G401.6 (cell line): ENCODE results near the gene SEC14L2.
"Not testable (repeated sequence)": the region's sequence is repeated elsewhere in the genome, so short reads cannot be mapped to it uniquely, and the experiment has no call there.

Experiments
- FAIRE-seq: peaks from 2 replicates; lab custom pipeline; 2012; peaks lifted over from hg19 to GRCh38; lab: Jason Lieb, UNC

Gene SEC14L2

DNA sequence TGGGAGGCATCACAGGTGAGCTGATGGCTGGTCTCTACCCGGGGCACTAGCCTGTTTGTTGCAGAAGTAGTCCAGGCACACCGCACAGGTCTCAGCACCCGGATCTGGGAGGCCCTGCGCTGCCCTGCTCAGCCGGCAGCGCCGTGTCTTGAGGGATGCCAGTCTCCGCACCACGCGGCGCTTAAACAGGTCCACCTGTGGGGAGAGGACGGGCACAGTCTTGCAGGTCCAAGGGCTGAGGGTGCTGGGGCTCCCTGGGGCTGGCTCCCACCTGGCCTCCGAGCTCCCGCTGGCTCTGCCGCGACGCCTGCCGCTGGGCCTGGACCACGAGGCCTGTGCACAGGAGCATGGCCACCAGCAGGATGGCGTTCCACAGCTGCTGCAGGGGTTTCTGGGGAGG, 16.8 kb upstream of the SEC14L2 start:
- no peak for FAIRE-seq

DNA sequence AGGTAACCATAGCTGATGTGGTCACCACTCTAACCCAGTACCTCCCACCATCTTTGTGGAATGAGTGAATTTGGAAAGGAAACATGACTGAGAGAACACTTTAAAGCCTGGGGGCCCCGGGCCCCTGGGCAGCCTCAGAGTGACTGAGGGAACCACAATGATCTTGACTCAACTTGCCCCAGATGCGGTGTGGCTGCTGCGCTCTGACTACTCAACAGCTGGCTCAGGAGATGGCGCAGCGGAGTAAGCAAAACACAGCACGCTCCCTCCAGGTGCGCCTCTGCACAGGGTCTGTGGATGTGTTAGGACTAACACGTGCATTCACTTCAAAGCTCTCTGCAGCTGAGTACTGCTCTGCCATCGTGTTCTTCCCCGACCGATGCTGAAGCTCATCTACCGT, 15.6 kb upstream of the SEC14L2 start:
- no peak for FAIRE-seq

- FAIRE-seq = no peak
These were observed 14.5 kb upstream of the SEC14L2 start for GRCh38 chr22:30382340-30382739.

DNA sequence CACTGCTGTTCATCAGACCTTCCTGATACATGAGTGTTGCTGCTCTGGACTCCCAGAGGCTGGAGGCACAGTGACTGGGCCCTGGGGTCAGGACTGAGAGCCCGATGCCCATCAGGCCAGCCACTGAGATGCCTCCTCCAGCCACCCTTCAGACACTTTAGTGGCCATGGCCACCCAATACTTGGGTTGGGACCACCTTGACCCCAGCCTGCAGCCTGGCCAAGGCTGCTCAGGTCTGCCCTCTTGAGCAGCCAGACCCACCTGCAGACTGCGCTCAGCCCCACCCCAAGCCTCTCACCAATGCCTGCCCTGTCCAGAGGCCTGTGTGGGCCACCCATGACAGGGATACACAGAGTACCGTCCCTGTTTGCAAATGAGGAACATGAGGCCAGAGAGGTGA, 13.8 kb upstream of the SEC14L2 start:
- no peak for FAIRE-seq

DNA sequence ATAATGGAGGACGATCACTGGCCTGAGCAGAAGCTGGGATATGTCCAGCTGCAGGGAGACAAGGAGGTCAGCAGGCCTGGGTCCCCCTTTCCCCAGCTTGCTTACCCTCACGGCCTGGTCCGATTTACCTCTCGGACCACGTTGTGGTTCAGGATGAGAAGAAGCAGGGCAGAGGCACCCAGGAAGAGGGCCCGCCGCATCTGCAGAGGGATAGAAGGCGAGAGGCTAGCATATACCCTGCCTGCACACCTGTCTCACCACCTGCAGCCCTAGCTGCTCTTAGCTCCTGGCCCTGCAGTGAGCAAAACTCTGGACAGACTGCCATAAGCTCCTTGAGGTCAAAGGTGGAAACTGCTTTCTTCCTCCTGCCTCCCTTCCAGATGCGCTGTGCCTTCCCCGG, 10.9 kb upstream of the SEC14L2 start:
- no peak for FAIRE-seq

- no peak for FAIRE-seq
These were observed 10.2 kb upstream of the SEC14L2 start for GRCh38 chr22:30386608-30386959.

- FAIRE-seq = no peak
These were observed 9.6 kb upstream of the SEC14L2 start, which contains the start of gene RNF215 for GRCh38 chr22:30386960-30387827. TSS of gene RNF215 (minus strand) at chr22:30387411. CDS start at chr22:30387313, 98 bp downstream.

DNA sequence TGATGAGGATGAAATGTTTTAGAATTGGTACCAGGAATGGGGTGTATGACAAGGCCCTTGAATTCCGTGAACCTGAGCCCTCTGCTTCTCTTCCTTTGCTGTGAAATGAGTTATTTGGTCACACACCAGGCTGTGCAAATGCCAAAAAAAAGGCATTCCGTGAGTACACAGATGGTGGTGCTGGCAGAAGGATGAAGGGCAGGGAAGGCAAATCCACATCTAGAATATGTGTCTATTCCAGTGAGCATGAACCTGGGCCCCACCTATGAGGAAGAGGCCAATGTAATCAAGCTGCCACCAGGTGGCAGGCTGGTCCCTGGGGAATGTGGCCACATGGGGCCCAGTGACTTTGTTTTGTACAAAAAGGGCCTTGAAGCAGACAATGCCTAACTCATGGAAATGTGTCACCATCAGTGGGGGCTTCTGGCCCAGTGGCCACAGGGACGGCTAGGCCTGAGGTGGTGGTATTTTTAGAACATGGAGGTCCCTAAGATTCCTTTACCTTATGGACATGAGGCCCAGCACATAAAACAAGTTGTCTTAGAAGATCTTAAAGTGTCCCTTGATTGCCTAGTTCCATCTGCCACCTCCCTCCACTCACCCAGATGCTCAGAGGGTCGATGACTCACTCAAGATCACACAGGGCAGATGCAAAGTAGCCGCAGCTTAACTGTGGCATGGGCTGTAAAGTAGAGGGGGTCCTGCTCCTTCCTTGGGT, 5.7 kb upstream of the SEC14L2 start:
- peak; percentile 46 for FAIRE-seq

GRCh38 chr22:30392661-30393321, 4.0 kb upstream of the SEC14L2 start:
- no peak for FAIRE-seq

- FAIRE-seq = no peak
These were observed 3.5 kb upstream of the SEC14L2 start for GRCh38 chr22:30393322-30393680.

GRCh38 chr22:30393885-30394284, 2.9 kb upstream of the SEC14L2 start:
- FAIRE-seq = no peak

GRCh38 chr22:30397656-30398635, 1.1 kb downstream of the SEC14L2 start:
- FAIRE-seq = no peak

GRCh38 chr22:30398685-30399680, 2.2 kb downstream of the SEC14L2 start:
- no peak for FAIRE-seq

DNA sequence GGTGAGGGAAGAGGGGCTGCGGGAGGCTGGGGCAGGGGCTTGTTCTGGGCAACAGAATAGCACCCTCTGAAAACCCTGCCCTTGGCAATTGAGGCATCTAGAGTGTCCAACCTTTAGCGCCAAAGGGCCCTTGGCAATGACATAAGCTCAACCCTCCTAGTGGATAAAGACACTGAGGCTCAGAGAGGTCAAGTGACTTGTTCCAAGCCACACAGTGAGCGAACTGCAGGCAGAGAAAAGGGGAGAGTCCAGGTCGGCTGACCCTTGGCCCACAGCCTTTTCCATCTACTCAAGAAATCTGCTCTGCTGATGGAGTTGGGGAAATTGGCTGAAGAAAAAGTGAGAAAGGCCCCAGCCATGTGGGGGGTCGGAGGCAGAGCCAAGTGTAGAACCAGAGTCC, 2.9 kb downstream of the SEC14L2 start:
- no peak for FAIRE-seq

GRCh38 chr22:30400159-30400558, 3.3 kb downstream of the SEC14L2 start:
- FAIRE-seq = no peak

GRCh38 chr22:30401024-30401423, 4.2 kb downstream of the SEC14L2 start:
- FAIRE-seq = not testable (repeated sequence)

- FAIRE-seq = no peak
These were observed 5.4 kb downstream of the SEC14L2 start for GRCh38 chr22:30402028-30402765.

DNA sequence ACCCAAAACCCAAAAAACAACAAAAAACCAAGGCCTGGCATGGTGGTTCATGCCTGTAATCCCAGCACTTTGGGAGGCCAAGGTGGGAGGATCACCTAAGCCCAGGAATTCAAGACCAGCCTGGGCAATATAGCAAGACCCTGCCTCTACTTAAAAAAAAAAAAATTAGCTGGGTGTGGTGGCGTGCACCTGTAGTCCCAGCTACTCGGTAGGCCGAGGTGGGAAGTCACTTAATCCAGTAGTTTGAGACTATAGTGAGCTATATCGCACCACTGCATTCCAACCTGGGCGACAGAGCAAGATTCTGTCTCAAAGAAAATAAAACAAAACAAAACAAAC, 5.9 kb downstream of the SEC14L2 start:
- not testable (repeated sequence) for FAIRE-seq

GRCh38 chr22:30404307-30404706, 7.5 kb downstream of the SEC14L2 start:
- FAIRE-seq = no peak

DNA sequence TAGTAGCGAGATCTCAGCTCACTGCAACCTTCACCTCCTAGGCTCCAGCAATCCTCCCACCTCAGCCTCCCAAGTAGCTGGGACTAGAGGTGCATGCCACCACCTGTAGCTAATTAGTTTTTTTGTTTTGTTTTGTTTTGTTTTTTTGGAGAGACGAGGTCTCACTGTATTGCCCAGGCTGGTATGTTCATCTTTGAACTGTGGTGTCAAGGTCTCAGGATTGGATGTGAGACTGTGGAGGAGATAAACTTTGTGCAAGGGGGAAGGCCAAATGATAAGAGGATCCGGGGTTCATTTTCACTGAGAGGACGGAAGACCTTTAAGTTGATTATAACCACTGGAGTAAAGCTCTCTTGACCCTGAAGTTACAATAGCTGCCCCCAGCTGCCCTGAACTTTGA, 8.9 kb downstream of the SEC14L2 start:
- no peak for FAIRE-seq
